Fibroblast of pulmonary artery (primary cell): ENCODE data around the gene LYPD6B.
"Not testable (repeated sequence)": the region's sequence is repeated elsewhere in the genome, so short reads cannot be mapped to it uniquely, and the experiment has no call there.

ENCODE experiments used
- DNase-seq: peaks from one replicate; pipeline ENCODE4 v3.0.0-alpha.2; 2010; ENCODE audit warnings: low read depth
- H3K4me3 ChIP-seq: replicated peaks from 2 replicates; pipeline ENCODE4 v1.5.1; 2011; ENCODE audit warnings: low read depth, mild to moderate bottlenecking, control low read depth, low read length, moderate library complexity
- CTCF ChIP-seq: IDR thresholded peaks from 2 replicates; pipeline ENCODE4 v1.5.1; 2011; ENCODE audit warnings: mild to moderate bottlenecking, control low read depth, low read length, inconsistent platforms; ENCODE audit errors: missing control alignments

The LYPD6B gene

GRCh38 chr2:149224543-149224942 is 186.0 kb downstream of the LYPD6B start:
- DNase-seq = no peak
- H3K4me3 ChIP-seq = no peak overlapping the region
- TF ChIP-seq CTCF = no peak

GRCh38 chr2:149225446-149225845 is 186.9 kb downstream of the LYPD6B start:
- DNase-seq = no peak

GRCh38 chr2:149226790-149227189 is 188.3 kb downstream of the LYPD6B start:
- DNase-seq = no peak
- H3K4me3 ChIP-seq = no peak overlapping the region
- no peak for TF ChIP-seq CTCF

More at GRCh38 chr2:149225446-149225845, 186.9 kb downstream of the LYPD6B start:
- H3K4me3 ChIP-seq = no peak overlapping the region
- no peak for TF ChIP-seq CTCF

- no peak for TF ChIP-seq CTCF
- H3K4me3 ChIP-seq = no peak overlapping the region
- DNase-seq = no peak
Observed at GRCh38 chr2:149235816-149236375, 197.4 kb downstream of the LYPD6B start.

GRCh38 chr2:149236410-149236809 is 197.9 kb downstream of the LYPD6B start:
- H3K4me3 ChIP-seq = no peak overlapping the region
- DNase-seq = no peak
- TF ChIP-seq CTCF = no peak

GRCh38 chr2:149246186-149246585 is 207.7 kb downstream of the LYPD6B start:
- no peak overlapping the region for H3K4me3 ChIP-seq
- TF ChIP-seq CTCF = no peak
- no peak for DNase-seq

GRCh38 chr2:149251436-149251835 is 212.9 kb downstream of the LYPD6B start:
- not testable (repeated sequence) for DNase-seq, H3K4me3 ChIP-seq

GRCh38 chr2:149256877-149257276 is 218.4 kb downstream of the LYPD6B start:
- not testable (repeated sequence) for DNase-seq, H3K4me3 ChIP-seq
